GM12878 (cell line): ENCODE measurements around the gene CCDC178. TPM values are rescaled to one million over a fixed set of nuclear protein-coding genes. Genes with fewer than 3 reads are reported as not detected.

ENCODE experiments used
- ATF2 ChIP-seq: IDR thresholded peaks from 2 replicates; pipeline ENCODE4 v1.6.1; 2012; ENCODE audit warnings: low read length, inconsistent platforms
- E2F8 ChIP-seq: fragments of 450-650 bp; IDR thresholded peaks from 2 replicates; pipeline ENCODE4 v1.6.1; 2018; ENCODE audit warnings: mild to moderate bottlenecking, low read depth, moderate library complexity; ENCODE audit not compliant: partially characterized antibody
- RAD21 ChIP-seq: IDR thresholded peaks from 2 replicates; pipeline ENCODE4 v1.6.1; 2011; ENCODE audit warnings: mild to moderate bottlenecking, low read depth, low read length, moderate library complexity; ENCODE audit not compliant: insufficient read depth
- RAD51 ChIP-seq: fragments of 450-650 bp; IDR thresholded peaks from 2 replicates; pipeline ENCODE4 v1.6.1; 2016; ENCODE audit warnings: moderate library complexity, mild to moderate bottlenecking, inconsistent platforms
- RBBP5 ChIP-seq: fragments of 200-600 bp; sonication (generic); conservative IDR thresholded peaks from 2 replicates; pipeline ENCODE4 v1.6.1; 2016
- SP1 ChIP-seq: IDR thresholded peaks from one replicate; pipeline ENCODE4 v1.6.1; 2011; ENCODE audit warnings: low read depth, low read length
- SUZ12 ChIP-seq: fragments of 200-600 bp; sonication (generic); IDR thresholded peaks from one replicate; pipeline ENCODE4 v1.6.1; 2018; ENCODE audit warnings: antibody characterized with exemption, mild to moderate bottlenecking; ENCODE audit not compliant: unreplicated experiment
- TCF12 ChIP-seq: IDR thresholded peaks from 2 replicates; pipeline ENCODE4 v1.6.1; 2011; ENCODE audit warnings: low read depth, mild to moderate bottlenecking, low read length
- ZBTB40 ChIP-seq: fragments of 450-650 bp; IDR thresholded peaks from 2 replicates; pipeline ENCODE4 v1.6.1; 2016; ENCODE audit warnings: mild to moderate bottlenecking, moderate library complexity, borderline replicate concordance
- polyA plus RNA-seq, 11 experiments: library from polyadenylated mRNA; depleted of rRNA in 4 of 11; unstranded in 6 of 11; stranded (reverse) in 5 of 11; fragments of >200 nt; fragmentation: Nextera tagmentation in 4 of 11; fragmentation: Illumina TruSeq in 1 of 11; extraction: Ambion mirVana in 4 of 11; extraction: Trizol in 1 of 11; gene quantifications; 1 replicate in 1 of 11; 2 replicates in 10 of 11; pipeline versions ENCODE4 v1.2.1 to v1.2.3, GENCODE V29; 2011 to 2016; ENCODE audit warnings: inconsistent platforms in 2 of 11, missing spikeins in 2 of 11, low read depth in 1 of 11
- total RNA-seq, 4 experiments: library from RNA; depleted of rRNA in 3 of 4; stranded (reverse); fragments of >200 nt in 3 of 4; fragmentation: Illumina TruSeq in 1 of 4; extraction: Trizol in 1 of 4; gene quantifications; 2 replicates each; pipeline versions ENCODE4 v1.2.1 to v1.2.3, GENCODE V29; 2013 to 2021

Gene CCDC178
- total and polyA plus RNA-seq, 10 of the 15 experiments (the other 5 are each of a cell fraction or from before 2014, with no cell fraction given): 0.04 TPM; not detected in 9

DNA sequence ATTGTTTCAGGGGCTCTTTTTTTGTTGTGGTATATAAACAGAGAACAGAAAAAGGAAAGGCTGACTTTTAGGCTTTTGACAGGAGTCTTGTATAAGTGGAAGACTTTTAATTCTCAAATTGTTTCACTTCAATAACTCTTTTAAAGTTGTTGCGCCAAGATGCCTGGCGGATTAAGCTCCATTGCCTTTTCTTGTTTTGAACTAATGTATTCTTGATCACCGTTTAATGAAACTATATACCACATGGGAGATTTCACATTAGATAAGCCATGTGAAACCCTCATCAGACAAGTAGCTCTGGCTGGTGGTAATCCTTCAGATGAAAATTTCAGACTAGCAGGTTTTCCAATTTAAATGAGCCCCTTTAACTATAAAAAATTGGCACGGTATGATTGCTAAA lies 257.4 kb downstream of the CCDC178 start (continued):
- TF ChIP-seq RBBP5 (no peak), RAD21 (no peak), SP1 (no peak), TCF12 (no peak), E2F8 (no peak), ATF2 (no peak), SUZ12 (no peak), ZBTB40 (no peak), RAD51 (no peak)
